SK-N-SH treated with all-trans-retinoic acid at 6 μM for 48 hours (cell line): Measurements from ENCODE around the gene LMCD1.

Experiments used
- ATAC-seq: fragments of 200-7000 bp; cut with Tn5 transposase; 3 replicates; pipeline ENCODE4 v1.9.1; 2020; ENCODE audit warnings: mild to moderate bottlenecking, moderate library complexity
- ARNTL ChIP-seq: fragments of 450-650 bp; formaldehyde crosslinking; IDR thresholded peaks from 2 replicates; pipeline ENCODE4 v1.5.0; 2020; ENCODE audit warnings: low read depth, mild to moderate bottlenecking, moderate library complexity, borderline replicate concordance
- BACH2 ChIP-seq: fragments of 250-450 bp; sonication (Bioruptor Pico); IDR thresholded peaks from 2 replicates; pipeline ENCODE4 v1.9.0; 2021; ENCODE audit warnings: mild to moderate bottlenecking, borderline replicate concordance
- CREB5 ChIP-seq: fragments of 250-450 bp; sonication (Bioruptor Pico); IDR thresholded peaks from 2 replicates; pipeline ENCODE4 v1.5.1; 2020; ENCODE audit warnings: low read depth, mild to moderate bottlenecking, moderate library complexity
- CSDC2 ChIP-seq: fragments of 250-450 bp; sonication (Bioruptor Pico); IDR thresholded peaks from 2 replicates; pipeline ENCODE4 v1.5.0; 2020; ENCODE audit warnings: mild to moderate bottlenecking, moderate library complexity
- CSRNP3 ChIP-seq: fragments of 250-450 bp; sonication (Bioruptor Pico); IDR thresholded peaks from 2 replicates; pipeline ENCODE4 v1.5.1; 2021; ENCODE audit warnings: mild to moderate bottlenecking, moderate library complexity
- ESRRG ChIP-seq: fragments of 250-450 bp; sonication (Bioruptor Pico); IDR thresholded peaks from 2 replicates; pipeline ENCODE4 v1.6.1; 2021; ENCODE audit warnings: mild to moderate bottlenecking
- GLIS3 ChIP-seq: fragments of 250-450 bp; sonication (Bioruptor Pico); IDR thresholded peaks from 2 replicates; pipeline ENCODE4 v1.5.0; 2020; ENCODE audit warnings: mild to moderate bottlenecking, moderate library complexity
- ISL1 ChIP-seq: fragments of 250-450 bp; sonication (Bioruptor Pico); IDR thresholded peaks from 2 replicates; pipeline ENCODE4 v2.1.2; 2022; ENCODE audit warnings: mild to moderate bottlenecking, moderate library complexity
- OSR1 ChIP-seq: fragments of 250-450 bp; sonication (Bioruptor Pico); IDR thresholded peaks from 2 replicates; pipeline ENCODE4 v1.8.0; 2022; ENCODE audit warnings: moderate library complexity, mild to moderate bottlenecking, inconsistent platforms
- POU6F1 ChIP-seq: fragments of 250-450 bp; sonication (Bioruptor Pico); IDR thresholded peaks from 2 replicates; pipeline ENCODE4 v1.8.0; 2021; ENCODE audit warnings: low read depth, mild to moderate bottlenecking, moderate library complexity, borderline replicate concordance
- PPARA ChIP-seq: fragments of 250-450 bp; sonication (Bioruptor Pico); IDR thresholded peaks from 2 replicates; pipeline ENCODE4 v1.5.0; 2020; ENCODE audit warnings: mild to moderate bottlenecking, borderline replicate concordance
- RARB ChIP-seq: fragments of 250-450 bp; sonication (Bioruptor Pico); IDR thresholded peaks from 2 replicates; pipeline ENCODE4 v1.8.0; 2021; ENCODE audit warnings: mild to moderate bottlenecking, moderate library complexity
- SNAI2 ChIP-seq: fragments of 250-450 bp; sonication (Bioruptor Pico); IDR thresholded peaks from 2 replicates; pipeline ENCODE4 v1.5.0; 2020; ENCODE audit warnings: mild to moderate bottlenecking, moderate library complexity
- TOX ChIP-seq: fragments of 250-450 bp; sonication (Bioruptor Pico); IDR thresholded peaks from 2 replicates; pipeline ENCODE4 v1.8.0; 2021; ENCODE audit warnings: mild to moderate bottlenecking, moderate library complexity, borderline replicate concordance
- ZC3H10 ChIP-seq: fragments of 250-450 bp; sonication (Bioruptor Pico); IDR thresholded peaks from 2 replicates; pipeline ENCODE4 v1.5.1; 2021; ENCODE audit warnings: mild to moderate bottlenecking, moderate library complexity
- ZFP3 ChIP-seq: fragments of 250-450 bp; sonication (Bioruptor Pico); IDR thresholded peaks from 2 replicates; pipeline ENCODE4 v1.5.0; 2020; ENCODE audit warnings: mild to moderate bottlenecking, moderate library complexity
- ZFP30 ChIP-seq: fragments of 450-650 bp; formaldehyde crosslinking; IDR thresholded peaks from 2 replicates; pipeline ENCODE4 v1.5.0; 2022; ENCODE audit warnings: mild to moderate bottlenecking, moderate library complexity
- ZNF565 ChIP-seq: fragments of 450-650 bp; formaldehyde crosslinking; conservative IDR thresholded peaks from 2 replicates; pipeline ENCODE4 v1.5.0; 2020; ENCODE audit warnings: low read depth, mild to moderate bottlenecking, moderate library complexity
- ZNF70 ChIP-seq: fragments of 450-650 bp; formaldehyde crosslinking; IDR thresholded peaks from 2 replicates; pipeline ENCODE4 v1.5.0; 2020; ENCODE audit warnings: mild to moderate bottlenecking, moderate library complexity
- ZNF8 ChIP-seq: fragments of 450-650 bp; formaldehyde crosslinking; IDR thresholded peaks from 2 replicates; pipeline ENCODE4 v1.5.0; 2020; ENCODE audit warnings: mild to moderate bottlenecking, moderate library complexity
- TF ChIP-seq, protein P1 (sequence below): fragments of 250-450 bp; sonication (Bioruptor Pico); IDR thresholded peaks from 2 replicates; pipeline ENCODE4 v1.8.0; 2020; ENCODE audit warnings: mild to moderate bottlenecking, moderate library complexity, borderline replicate concordance
- TF ChIP-seq, protein P2 (sequence below): fragments of 250-450 bp; sonication (Bioruptor Pico); IDR thresholded peaks from 2 replicates; pipeline ENCODE4 v1.5.0; 2020; ENCODE audit warnings: mild to moderate bottlenecking, moderate library complexity

Gene LMCD1

GRCh38 chr3:8584661-8585060 lies 83.0 kb downstream of the LMCD1 start (continued):
- TF ChIP-seq, protein P1, sequence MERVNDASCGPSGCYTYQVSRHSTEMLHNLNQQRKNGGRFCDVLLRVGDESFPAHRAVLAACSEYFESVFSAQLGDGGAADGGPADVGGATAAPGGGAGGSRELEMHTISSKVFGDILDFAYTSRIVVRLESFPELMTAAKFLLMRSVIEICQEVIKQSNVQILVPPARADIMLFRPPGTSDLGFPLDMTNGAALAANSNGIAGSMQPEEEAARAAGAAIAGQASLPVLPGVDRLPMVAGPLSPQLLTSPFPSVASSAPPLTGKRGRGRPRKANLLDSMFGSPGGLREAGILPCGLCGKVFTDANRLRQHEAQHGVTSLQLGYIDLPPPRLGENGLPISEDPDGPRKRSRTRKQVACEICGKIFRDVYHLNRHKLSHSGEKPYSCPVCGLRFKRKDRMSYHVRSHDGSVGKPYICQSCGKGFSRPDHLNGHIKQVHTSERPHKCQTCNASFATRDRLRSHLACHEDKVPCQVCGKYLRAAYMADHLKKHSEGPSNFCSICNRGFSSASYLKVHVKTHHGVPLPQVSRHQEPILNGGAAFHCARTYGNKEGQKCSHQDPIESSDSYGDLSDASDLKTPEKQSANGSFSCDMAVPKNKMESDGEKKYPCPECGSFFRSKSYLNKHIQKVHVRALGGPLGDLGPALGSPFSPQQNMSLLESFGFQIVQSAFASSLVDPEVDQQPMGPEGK (CRISPR knock-in tag): no peak
- TF ChIP-seq ZNF565 (CRISPR knock-in tag): no peak

GRCh38 chr3:8589880-8590556 lies 88.4 kb downstream of the LMCD1 start:
- ATAC-seq: peak; percentile 25; the same call in 2 of the 3 replicates
- TF ChIP-seq ZFP3: no peak
- no peak for TF ChIP-seq RARB (CRISPR knock-in tag)
- no peak for TF ChIP-seq GLIS3
- no peak for TF ChIP-seq OSR1 (CRISPR knock-in tag)
- TF ChIP-seq ARNTL (CRISPR knock-in tag): no peak
- TF ChIP-seq, protein P1 (CRISPR knock-in tag): no peak
- no peak for TF ChIP-seq ZNF70
- TF ChIP-seq, protein P2, sequence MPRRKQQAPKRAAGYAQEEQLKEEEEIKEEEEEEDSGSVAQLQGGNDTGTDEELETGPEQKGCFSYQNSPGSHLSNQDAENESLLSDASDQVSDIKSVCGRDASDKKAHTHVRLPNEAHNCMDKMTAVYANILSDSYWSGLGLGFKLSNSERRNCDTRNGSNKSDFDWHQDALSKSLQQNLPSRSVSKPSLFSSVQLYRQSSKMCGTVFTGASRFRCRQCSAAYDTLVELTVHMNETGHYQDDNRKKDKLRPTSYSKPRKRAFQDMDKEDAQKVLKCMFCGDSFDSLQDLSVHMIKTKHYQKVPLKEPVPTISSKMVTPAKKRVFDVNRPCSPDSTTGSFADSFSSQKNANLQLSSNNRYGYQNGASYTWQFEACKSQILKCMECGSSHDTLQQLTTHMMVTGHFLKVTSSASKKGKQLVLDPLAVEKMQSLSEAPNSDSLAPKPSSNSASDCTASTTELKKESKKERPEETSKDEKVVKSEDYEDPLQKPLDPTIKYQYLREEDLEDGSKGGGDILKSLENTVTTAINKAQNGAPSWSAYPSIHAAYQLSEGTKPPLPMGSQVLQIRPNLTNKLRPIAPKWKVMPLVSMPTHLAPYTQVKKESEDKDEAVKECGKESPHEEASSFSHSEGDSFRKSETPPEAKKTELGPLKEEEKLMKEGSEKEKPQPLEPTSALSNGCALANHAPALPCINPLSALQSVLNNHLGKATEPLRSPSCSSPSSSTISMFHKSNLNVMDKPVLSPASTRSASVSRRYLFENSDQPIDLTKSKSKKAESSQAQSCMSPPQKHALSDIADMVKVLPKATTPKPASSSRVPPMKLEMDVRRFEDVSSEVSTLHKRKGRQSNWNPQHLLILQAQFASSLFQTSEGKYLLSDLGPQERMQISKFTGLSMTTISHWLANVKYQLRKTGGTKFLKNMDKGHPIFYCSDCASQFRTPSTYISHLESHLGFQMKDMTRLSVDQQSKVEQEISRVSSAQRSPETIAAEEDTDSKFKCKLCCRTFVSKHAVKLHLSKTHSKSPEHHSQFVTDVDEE: no peak
- TF ChIP-seq SNAI2 (CRISPR knock-in tag): no peak
- TF ChIP-seq ESRRG (CRISPR knock-in tag): no peak
- no peak for TF ChIP-seq PPARA (CRISPR knock-in tag)
- no peak for TF ChIP-seq BACH2
- TF ChIP-seq ZNF8 (CRISPR knock-in tag): no peak
- TF ChIP-seq POU6F1 (CRISPR knock-in tag): no peak
- no peak for TF ChIP-seq ZC3H10 (CRISPR knock-in tag)
- TF ChIP-seq CSDC2 (CRISPR knock-in tag): no peak
- TF ChIP-seq ISL1: no peak
- TF ChIP-seq TOX: no peak

- TF ChIP-seq ESRRG (CRISPR knock-in tag) (no peak), ARNTL (CRISPR knock-in tag) (no peak), GLIS3 (no peak), ZNF70 (no peak), CSRNP3 (CRISPR knock-in tag) (no peak), RARB (CRISPR knock-in tag) (no peak), CSDC2 (CRISPR knock-in tag) (no peak), SNAI2 (CRISPR knock-in tag) (no peak), CREB5 (CRISPR knock-in tag) (no peak), ZFP30 (CRISPR knock-in tag) (no peak)
- TF ChIP-seq, protein P2: no peak
- no peak for ATAC-seq
These were observed 91.6 kb downstream of the LMCD1 start for GRCh38 chr3:8593021-8593827.
